Stimulated activated CD8-positive, alpha-beta memory T cell treated with anti-CD3 and anti-CD28 coated beads, Interleukin-15, amount 100 ng/mL, for 48 hours (primary cell): ENCODE data around the gene FAM124B.

Source experiments
- DNase-seq, 2 donors: peaks; one replicate each; pipeline ENCODE4 v3.0.0-alpha.2; 2020; ENCODE audit warnings: low read depth in 2 of 2

Gene FAM124B

GRCh38 chr2:224381521-224382279 lies 20.2 kb downstream of the FAM124B start:
- DNase-seq = no peak

DNA sequence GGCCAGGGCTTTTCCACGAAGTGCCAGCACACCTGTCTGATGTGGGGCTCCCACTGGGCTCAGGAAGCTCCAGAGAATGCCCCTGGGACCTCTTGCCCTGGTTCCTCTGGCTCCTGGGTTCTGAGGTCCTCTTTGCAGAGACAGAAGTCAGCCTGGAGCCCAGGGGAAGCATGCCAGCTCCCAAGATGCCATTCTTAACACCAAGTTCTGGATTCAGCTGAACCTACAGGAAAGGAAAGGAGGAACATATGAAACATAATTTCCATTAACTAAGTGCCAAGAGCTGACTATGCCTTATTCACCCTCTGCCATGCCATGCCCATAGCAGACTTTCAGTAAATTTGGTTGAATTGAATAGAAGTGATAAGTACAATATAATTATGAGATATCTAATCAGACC lies 21.9 kb downstream of the FAM124B start:
- DNase-seq = no peak

GRCh38 chr2:224379172-224379571 lies 22.7 kb downstream of the FAM124B start:
- no peak for DNase-seq

GRCh38 chr2:224378701-224379097 lies 23.2 kb downstream of the FAM124B start:
- no peak for DNase-seq

DNA sequence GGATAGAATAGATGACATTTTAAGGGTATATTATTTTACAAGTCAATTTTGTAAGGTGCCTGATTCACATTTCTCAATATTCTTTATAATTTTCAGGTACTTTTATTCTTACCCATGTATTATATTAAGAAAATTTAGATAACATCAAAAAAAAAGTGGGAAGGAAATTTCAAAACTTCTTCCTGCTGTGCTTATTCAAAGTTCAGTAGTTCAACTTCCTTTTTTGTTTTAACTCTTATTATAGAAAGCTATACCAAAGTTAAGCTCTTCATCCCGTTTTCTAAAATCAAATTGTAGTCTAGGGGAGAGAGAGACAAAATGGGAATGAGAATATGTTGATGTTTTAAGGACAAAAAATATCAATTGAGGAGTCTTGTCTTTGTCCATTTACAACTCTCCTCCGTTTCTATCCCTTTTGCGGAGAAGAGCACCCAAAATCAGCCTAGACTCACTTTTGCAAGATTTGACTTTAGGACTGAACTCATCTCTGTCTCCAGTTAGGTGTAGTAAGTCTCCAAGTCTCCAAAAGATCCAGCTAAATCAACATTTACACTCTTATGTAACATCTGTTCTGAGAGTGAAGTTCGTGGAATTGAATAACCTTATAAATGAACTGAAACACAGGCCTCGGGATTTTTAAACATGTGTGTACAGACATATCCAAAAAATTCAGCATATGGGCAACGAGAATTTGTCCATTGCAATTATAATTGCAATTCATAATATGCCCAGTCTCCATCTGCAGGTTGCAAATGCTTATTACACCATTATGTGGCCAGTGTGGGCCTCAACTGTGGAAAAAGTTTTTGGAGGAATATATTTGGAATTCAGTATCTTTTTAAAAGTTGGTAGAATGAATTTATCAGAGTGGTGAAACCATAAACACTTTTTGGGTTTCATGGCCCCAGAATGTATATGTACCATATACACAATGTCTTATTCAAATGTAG lies 23.9 kb downstream of the FAM124B start:
- DNase-seq = no peak

- no peak for DNase-seq
Observed at GRCh38 chr2:224372641-224373040, 29.3 kb downstream of the FAM124B start.

GRCh38 chr2:224369028-224369632 lies 32.8 kb downstream of the FAM124B start:
- no peak for DNase-seq

- DNase-seq = no peak
Observed at GRCh38 chr2:224366267-224366844, 35.6 kb downstream of the FAM124B start.

DNA sequence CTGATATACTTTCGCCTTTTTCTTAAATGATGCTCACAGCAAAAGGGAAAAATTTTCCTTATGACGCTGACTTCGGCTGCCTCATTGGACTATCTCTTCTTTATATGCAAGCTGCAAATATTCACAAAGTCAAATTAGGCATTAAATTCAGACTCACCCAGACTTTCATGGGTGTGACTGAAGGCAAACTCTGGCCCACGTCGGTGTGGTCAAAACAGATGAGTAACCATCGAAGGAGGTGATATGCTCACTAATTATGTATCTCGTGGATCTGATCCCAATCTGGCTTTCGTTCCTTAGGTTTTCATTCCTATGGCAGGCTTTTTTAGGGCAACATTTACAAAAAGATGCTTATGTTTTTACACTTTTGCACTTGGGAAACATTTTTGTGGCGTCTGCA lies 36.6 kb downstream of the FAM124B start:
- DNase-seq = no peak

GRCh38 chr2:224363281-224363680 lies 38.6 kb downstream of the FAM124B start:
- no peak for DNase-seq

GRCh38 chr2:224362094-224362493 lies 39.8 kb downstream of the FAM124B start:
- no peak for DNase-seq

GRCh38 chr2:224360801-224361251 lies 41.1 kb downstream of the FAM124B start:
- no peak for DNase-seq

DNA sequence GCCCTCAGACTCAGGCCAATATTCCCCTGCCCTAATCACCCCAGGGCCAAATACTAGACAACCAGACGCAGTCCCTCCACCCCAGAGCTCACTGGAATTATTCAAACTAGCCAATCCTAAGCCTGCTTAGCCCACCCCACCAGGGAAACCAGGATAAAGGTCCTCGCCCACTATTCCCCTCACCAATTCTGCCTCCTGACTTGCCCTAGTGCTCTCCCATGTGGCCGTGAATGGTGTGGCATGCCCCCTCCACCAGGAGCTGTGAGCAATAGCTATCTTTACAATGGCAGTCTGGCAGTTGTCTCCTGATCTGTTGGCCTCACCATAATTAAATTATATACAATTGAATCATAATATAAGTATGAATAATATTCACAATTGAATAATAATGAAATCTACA lies 42.3 kb downstream of the FAM124B start:
- no peak for DNase-seq

GRCh38 chr2:224357098-224357901 lies 44.6 kb downstream of the FAM124B start:
- no peak for DNase-seq

- no peak for DNase-seq
Observed at GRCh38 chr2:224354632-224355211, 47.2 kb downstream of the FAM124B start.

DNA sequence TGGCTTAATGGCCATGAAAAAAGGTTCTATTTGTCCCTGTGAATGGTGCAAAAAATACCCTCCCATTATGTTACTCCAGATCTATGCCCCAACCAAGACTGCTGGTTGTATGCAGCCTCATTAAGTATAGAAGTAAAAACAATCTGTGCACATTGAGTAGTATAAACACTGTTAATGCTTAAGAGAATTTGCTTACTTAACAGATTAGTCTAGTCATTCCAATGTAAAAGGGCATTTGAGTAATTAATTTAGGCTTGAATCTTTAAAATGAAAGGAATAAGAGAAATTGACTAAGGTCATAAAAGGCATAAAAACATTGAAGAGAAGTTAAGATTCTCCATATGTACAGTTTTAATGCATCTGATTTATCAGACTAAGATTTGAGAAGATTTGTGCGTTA lies 51.2 kb downstream of the FAM124B start:
- no peak for DNase-seq

DNA sequence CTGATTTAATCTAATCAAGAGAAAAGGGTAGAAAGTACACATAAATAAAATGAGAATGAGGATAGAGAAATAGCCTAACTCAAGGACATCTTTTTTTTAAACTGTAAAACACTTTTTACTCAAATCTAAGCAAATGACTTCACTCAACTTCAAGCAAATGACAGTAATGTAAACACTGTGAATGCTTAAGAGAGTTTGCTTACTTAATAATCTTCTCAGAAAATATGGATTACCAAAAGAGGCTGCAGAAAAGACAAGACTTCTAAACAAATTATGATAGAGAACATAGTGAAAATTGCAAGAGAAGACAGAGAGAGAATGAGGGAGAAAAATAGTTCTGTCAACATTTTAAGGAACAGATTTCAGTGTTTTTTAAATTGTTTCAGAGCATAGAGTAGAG lies 52.5 kb downstream of the FAM124B start:
- no peak for DNase-seq

- no peak for DNase-seq
Observed at GRCh38 chr2:224347176-224348051, 54.5 kb downstream of the FAM124B start.

- DNase-seq = no peak
Observed at GRCh38 chr2:224345492-224345891, 56.4 kb downstream of the FAM124B start.

DNA sequence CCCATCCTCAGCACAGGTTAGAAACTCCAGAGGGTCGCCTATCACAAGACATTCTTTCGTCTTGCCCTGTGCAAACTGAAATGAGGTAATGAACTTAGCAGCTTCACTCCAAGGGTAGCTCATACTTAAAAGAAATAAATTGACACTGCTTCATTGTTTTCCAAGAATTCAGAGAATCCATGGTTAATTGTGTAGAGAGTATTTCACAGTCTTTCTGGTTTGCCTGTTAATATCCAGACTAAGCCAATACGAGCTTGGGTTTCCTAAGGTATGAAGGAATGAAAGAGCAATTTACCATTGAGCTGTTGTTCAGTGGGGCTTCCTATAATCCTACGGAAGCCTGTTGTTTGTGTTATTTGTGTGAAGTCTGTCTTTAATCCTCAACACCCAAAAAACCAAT lies 58.7 kb downstream of the FAM124B start:
- no peak for DNase-seq
